Measurements from ENCODE around the gene LRRC46. TPM values are rescaled to one million over a fixed set of nuclear protein-coding genes. Genes with fewer than 3 reads are reported as not detected.

LRRC46 gene
- total RNA-seq, 1 donor from 2014 or later, result 1.0 TPM

GRCh38 chr17:47848198-47848513 lies 16.7 kb downstream of the LRRC46 start:
- TF ChIP-seq CTCF (IDR thresholded peaks at IDR 0.05; ENCODE audit: unreplicated experiment), result no peak
- peaks cover 6% of the 10 kb centered on the region for H3K27me3 Mint-ChIP-seq (ENCODE audit: unreplicated experiment)
- H3K27ac Mint-ChIP-seq (ENCODE audit: unreplicated experiment), result no peak overlapping the region
- peaks cover 48% of the 10 kb centered on the region for H3K4me1 Mint-ChIP-seq (ENCODE audit: unreplicated experiment)
- peaks cover 8% of the 10 kb centered on the region for H3K36me3 Mint-ChIP-seq (ENCODE audit: low read depth, unreplicated experiment)
- no peak for DNase-seq (ENCODE audit: low spot score)
- H3K9me3 Mint-ChIP-seq (ENCODE audit: unreplicated experiment), result no peaks in the 10 kb centered on the region
- H3K4me3 Mint-ChIP-seq (ENCODE audit: unreplicated experiment), result no peak overlapping the region

GRCh38 chr17:47850373-47850691 lies 18.9 kb downstream of the LRRC46 start:
- Mint-ChIP-seq H3K4me3 (ENCODE audit: unreplicated experiment) (peak overlapping the region; percentile 93), H3K27me3 (ENCODE audit: unreplicated experiment) (peaks cover 10% of the 10 kb centered on the region), H3K27ac (ENCODE audit: unreplicated experiment) (no peak overlapping the region), H3K9me3 (ENCODE audit: unreplicated experiment) (no peaks in the 10 kb centered on the region), H3K4me1 (ENCODE audit: unreplicated experiment) (peaks cover 63% of the 10 kb centered on the region), H3K36me3 (ENCODE audit: low read depth, unreplicated experiment) (peaks cover 12% of the 10 kb centered on the region)
- DNase-seq (ENCODE audit: low spot score), result no peak
- no peak for TF ChIP-seq CTCF (IDR thresholded peaks at IDR 0.05; ENCODE audit: unreplicated experiment)

- peaks cover 66% of the 10 kb centered on the region for H3K4me1 Mint-ChIP-seq (ENCODE audit: unreplicated experiment)
- peak within 1 kb of the TSS; percentile 93 for H3K4me3 Mint-ChIP-seq (ENCODE audit: unreplicated experiment)
- peaks cover 11% of the 10 kb centered on the region for H3K27me3 Mint-ChIP-seq (ENCODE audit: unreplicated experiment)
- peak; percentile 70 for DNase-seq (ENCODE audit: low spot score)
- TF ChIP-seq CTCF (IDR thresholded peaks at IDR 0.05; ENCODE audit: unreplicated experiment), result no peak
- peak within 1 kb of the TSS; percentile 54 for H3K27ac Mint-ChIP-seq (ENCODE audit: unreplicated experiment)
- no peaks in the 10 kb centered on the region for H3K9me3 Mint-ChIP-seq (ENCODE audit: unreplicated experiment)
- H3K36me3 Mint-ChIP-seq (ENCODE audit: low read depth, unreplicated experiment), result peaks cover 12% of the 10 kb centered on the region
These were observed 19.5 kb downstream of the LRRC46 start, which contains the start of gene SP6 for GRCh38 chr17:47850692-47851573. Gene SP6 (minus strand): TSS chr17:47851163. CDS start chr17:47848429, 2,734 bp downstream.

DNA sequence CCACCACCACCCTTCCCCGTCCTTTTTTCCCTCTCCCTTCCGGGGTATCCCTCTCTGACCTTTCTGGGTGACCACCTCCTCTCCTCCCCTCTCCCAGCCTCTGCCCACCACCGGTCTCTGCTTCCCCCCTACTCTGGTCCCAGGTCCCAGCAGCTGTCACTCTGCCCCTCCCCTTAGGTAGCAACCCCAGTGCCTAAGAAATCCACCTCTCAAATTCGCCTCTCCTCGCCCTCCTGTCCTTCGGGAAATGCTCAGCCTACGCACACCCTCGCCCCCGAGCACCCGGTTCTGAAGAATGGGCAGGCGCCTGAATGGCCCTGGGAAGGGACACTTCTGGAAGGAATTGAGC lies 20.3 kb downstream of the LRRC46 start:
- no peak for DNase-seq (ENCODE audit: low spot score)
- no peaks in the 10 kb centered on the region for H3K9me3 Mint-ChIP-seq (ENCODE audit: unreplicated experiment)
- TF ChIP-seq CTCF (IDR thresholded peaks at IDR 0.05; ENCODE audit: unreplicated experiment), result no peak
- H3K27ac Mint-ChIP-seq (ENCODE audit: unreplicated experiment), result peak overlapping the region; percentile 54
- H3K27me3 Mint-ChIP-seq (ENCODE audit: unreplicated experiment), result peaks cover 9% of the 10 kb centered on the region
- peaks cover 12% of the 10 kb centered on the region for H3K36me3 Mint-ChIP-seq (ENCODE audit: low read depth, unreplicated experiment)
- peaks cover 74% of the 10 kb centered on the region for H3K4me1 Mint-ChIP-seq (ENCODE audit: unreplicated experiment)
- peak overlapping the region; percentile 74 for H3K4me3 Mint-ChIP-seq (ENCODE audit: unreplicated experiment)

Measured in endothelial cell (in vitro differentiated cells).